GM18519 (cell line): Measurements from ENCODE around the gene HDAC4.

Source experiments
- ATAC-seq: cut with Tn5 transposase; IDR thresholded peaks from one replicate; pipeline ENCODE4 v1.9.1; 2021; ENCODE audit warnings: mild to moderate bottlenecking, moderate library complexity; ENCODE audit not compliant: unreplicated experiment, low FRiP score

The HDAC4 gene

GRCh38 chr2:239106314-239106908, 294.4 kb downstream of the HDAC4 start:
- no peak for ATAC-seq

- ATAC-seq = no peak
These were observed 295.6 kb downstream of the HDAC4 start for GRCh38 chr2:239105234-239105633.

- no peak for ATAC-seq
These were observed 296.0 kb downstream of the HDAC4 start for GRCh38 chr2:239104800-239105199.

- no peak for ATAC-seq
These were observed 297.4 kb downstream of the HDAC4 start for GRCh38 chr2:239103125-239104098.

- ATAC-seq = no peak
These were observed 298.6 kb downstream of the HDAC4 start for GRCh38 chr2:239102266-239102665.

- no peak for ATAC-seq
These were observed 299.0 kb downstream of the HDAC4 start for GRCh38 chr2:239101807-239102206.

GRCh38 chr2:239101071-239101470, 299.7 kb downstream of the HDAC4 start:
- ATAC-seq = no peak

GRCh38 chr2:239099474-239099873, 301.3 kb downstream of the HDAC4 start:
- ATAC-seq = no peak

- no peak for ATAC-seq
These were observed 302.4 kb downstream of the HDAC4 start for GRCh38 chr2:239098288-239098970.

GRCh38 chr2:239097428-239097696, 303.5 kb downstream of the HDAC4 start:
- no peak for ATAC-seq

GRCh38 chr2:239096676-239097427, 304.0 kb downstream of the HDAC4 start:
- no peak for ATAC-seq

- no peak for ATAC-seq
These were observed 305.2 kb downstream of the HDAC4 start for GRCh38 chr2:239095460-239096081.

GRCh38 chr2:239094867-239095266, 306.0 kb downstream of the HDAC4 start:
- ATAC-seq = no peak

GRCh38 chr2:239093952-239094351, 306.9 kb downstream of the HDAC4 start:
- no peak for ATAC-seq

GRCh38 chr2:239093542-239093941, 307.3 kb downstream of the HDAC4 start:
- no peak for ATAC-seq

- no peak for ATAC-seq
These were observed 308.1 kb downstream of the HDAC4 start for GRCh38 chr2:239092571-239093294.

GRCh38 chr2:239089884-239090283, 310.9 kb downstream of the HDAC4 start:
- ATAC-seq = no peak

- ATAC-seq = no peak
These were observed 313.6 kb downstream of the HDAC4 start for GRCh38 chr2:239087046-239087710.

GRCh38 chr2:239086325-239087020, 314.3 kb downstream of the HDAC4 start:
- ATAC-seq = no peak
